Stimulated activated naive CD4-positive, alpha-beta T cell (primary cell): ENCODE data around the gene AGPAT2.

Experiments used
- DNase-seq, 6 experiments: peaks; one replicate each; lab custom pipeline; 2025; lab: John Stamatoyannopoulos, UW

The AGPAT2 gene

DNA sequence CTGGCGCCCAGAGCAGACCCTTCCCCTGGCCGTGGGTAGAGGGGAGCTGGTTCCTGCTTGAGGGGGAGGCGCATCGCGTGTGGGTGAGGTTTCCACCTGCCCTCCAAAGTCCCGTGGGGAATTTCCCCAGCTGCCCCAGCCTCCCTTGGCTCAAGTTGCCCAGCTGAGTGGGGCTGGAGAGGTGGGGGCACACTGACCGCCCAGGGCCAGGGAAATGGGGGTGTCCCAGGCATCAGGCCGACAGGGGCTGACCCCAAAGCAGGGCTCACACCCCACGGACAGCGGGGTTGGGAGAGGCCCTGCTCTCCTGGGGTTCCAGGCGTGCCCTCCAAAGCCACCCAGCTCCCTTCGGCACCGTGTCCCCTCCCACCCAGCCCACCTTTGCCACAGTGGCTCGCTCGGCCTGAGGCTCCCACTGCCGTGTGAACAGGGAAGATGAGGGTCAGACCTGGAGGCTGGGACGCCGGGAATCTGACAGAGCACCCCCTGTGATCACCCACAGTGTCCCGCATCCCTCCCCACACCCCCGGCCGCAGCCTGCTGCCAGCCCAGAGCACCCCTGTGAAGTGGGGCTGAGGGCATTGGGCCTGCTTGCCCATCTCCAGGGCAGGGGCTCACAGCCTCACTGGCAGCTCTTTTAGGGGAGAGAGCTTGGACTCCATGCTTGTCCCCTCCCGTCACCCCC is 25.5 kb downstream of the AGPAT2 start:
- DNase-seq: no peak

DNA sequence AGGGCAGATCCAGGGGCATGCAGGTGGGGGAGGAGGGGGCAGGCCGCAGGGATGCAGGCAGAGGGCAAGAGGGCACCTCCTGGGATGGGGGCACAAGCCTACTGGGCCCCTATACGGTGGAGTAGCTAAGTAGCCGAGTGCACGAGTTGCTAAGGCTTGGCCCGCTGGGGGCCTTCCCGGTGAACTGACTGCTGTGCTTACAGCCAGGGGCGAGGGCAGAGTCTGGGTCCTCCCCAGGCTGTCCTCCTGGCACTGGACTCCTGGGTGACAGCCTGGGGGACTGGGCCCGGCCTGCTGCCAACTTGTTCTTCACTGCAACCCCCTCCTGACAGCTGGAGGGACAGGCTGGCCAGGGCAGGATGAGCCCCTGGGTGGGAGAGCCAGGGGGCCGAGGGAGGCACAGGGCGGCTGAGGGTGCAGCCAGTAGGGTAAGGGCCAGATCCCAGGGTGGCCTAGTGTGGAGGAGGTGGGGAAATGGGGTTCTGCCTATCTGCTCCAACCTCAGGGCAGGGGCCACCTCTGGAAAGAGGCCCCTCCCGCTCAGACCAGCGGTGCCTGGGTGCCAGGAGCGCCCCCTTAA is 26.2 kb downstream of the AGPAT2 start:
- no peak for DNase-seq

DNA sequence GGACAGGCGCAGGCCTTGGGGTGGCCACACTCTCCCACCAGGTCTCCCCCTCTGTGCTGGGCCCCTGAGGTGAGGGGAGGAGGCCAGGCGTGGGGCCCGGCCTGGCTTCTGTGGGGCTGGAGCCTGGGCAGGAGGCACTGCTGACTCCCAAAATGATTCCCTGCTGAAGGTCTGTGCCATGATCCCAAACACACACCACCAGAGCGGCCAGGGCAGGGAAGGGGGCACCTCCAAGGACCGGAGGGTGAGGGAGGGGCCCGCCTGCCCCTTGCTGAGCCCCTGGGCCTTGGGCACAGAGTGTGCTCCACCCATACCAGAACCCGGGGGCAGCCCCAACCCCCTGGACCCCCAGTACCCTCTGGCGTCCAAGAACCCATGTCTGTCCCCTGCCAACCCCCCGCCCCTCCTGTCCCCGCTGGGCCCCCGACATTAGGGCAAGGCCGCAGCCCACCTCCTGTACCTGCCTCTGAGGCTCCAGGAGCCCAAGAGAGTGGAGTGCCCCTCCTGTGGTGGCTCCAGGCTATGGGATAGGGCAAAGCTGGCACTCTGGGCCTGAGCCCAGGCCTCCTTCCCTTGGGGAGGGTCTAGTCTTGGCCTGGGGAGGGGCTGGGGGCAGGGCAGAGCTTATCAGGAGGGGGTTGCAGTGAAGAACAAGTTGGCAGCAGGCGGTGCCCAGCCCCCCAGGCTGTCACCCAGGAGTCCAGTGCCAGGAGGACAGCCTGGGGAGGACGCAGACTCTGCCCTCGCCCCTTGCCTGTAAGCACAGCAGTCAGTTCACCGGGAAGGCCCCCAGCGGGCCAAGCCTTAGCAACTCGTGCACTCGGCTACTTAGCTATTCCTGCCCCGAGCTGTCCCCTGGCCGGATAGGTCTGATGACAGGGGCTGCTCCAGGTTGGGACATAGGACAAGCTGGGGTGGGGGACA is 27.1 kb downstream of the AGPAT2 start:
- no peak for DNase-seq

- peak in 1 of 6 experiments; percentile 17 for DNase-seq
These were observed 28.3 kb downstream of the AGPAT2 start for GRCh38 chr9:136658849-136659535.

DNA sequence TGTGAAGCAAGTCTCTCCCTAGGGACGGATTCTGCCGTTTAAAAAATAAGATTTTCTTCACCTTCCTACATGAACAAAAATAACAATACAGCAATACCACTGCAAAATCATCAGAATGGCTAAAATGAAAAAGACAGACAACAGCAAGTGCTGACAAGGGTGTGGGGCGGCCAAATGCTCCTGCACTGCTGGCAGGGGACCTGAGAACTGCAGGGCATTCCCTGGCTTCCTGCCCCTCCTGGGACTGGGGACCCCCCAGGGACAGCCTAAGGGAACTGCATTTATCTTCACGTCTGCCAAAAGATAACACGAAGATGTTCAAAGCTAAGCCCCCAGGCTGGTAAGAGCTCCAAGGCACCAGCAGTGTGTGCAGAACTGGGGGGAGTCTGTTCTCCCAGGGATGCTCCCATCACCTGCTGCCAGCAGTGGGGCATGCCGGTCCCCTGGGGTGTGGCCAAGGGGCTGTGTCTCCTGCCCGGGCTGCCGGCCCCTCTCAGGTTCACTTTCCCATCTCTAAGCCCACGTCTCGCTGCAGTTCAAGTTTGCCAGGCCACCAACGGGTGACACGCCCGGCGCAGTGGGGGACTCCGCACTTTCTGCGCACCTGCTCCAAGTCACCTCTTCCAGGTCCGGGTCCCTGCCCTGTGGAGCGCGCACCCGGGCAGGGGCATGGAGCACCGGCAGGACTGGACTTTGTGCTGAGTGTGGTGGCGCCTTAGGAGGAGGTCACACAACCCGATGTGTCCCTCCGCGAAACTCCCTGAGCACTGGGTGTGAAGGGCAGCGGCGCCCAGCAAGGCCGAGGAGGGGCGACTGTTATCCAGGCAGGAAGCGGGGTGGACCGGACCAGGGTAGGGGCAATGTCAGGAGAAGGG is 29.0 kb downstream of the AGPAT2 start:
- DNase-seq: no peak

- DNase-seq: no peak
These were observed 30.3 kb downstream of the AGPAT2 start for GRCh38 chr9:136656795-136657611.

DNA sequence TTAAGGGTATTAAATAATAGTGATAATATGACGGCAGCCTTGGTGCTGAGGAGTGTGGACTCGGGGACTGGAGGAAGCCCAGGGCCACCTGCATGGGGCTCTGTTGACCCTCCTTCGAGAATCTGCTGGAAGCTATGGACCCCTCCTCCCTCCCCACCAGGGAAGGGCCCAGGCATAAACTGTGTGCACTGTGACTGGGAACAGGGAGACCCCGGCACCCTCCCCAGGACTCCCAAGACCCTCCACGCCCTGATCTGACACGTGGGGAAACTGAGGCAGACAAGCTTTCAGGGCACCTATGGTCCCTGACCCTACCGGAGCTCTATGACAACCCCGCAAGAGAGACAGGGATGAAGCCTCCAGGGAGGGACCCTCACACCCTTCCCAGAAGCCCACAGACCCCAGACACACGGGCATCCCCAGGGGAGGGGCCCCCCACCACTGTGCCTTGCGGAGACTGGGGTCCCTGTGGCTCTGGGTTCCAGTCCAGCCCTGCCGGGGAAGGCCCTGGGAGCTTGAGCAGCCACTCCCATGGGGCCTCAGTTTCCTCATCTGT is 31.0 kb downstream of the AGPAT2 start:
- DNase-seq: no peak

GRCh38 chr9:136655536-136656182 is 31.6 kb downstream of the AGPAT2 start:
- DNase-seq: no peak

DNA sequence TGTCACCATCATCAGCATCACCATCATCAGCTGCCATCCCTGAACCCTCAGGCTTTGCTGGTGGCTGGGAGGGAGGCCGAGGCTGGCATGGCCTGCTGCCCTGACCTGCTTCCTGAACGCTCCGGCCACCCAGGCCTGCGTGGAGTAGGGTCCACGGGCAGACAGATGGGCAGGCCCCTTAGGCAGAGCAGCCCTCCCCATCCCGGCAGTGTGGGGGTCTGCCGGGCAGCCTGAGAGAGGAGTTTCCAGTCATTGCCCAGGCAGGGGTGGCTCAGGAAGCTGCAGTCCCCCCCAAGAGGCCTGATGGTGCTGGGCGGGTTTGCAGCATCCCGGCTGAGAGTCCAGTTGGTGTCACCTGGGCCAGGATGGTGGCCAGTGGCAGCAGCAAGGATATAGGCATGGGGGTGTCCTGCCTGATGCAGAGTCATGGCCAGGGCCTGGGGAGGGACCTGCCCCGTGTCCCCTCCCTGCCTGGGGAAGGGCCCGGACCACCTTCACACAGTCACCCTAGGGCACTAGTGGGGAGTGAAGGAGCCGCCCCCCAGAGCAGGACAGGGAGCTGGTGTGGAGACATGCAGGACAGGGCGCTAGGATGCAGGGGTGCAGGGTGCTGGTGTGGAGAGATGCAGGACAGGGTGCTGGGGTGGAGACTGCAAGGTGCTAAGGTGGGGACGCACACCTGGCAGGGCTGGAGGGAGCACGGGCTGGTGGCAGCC is 32.3 kb downstream of the AGPAT2 start:
- DNase-seq: no peak

DNA sequence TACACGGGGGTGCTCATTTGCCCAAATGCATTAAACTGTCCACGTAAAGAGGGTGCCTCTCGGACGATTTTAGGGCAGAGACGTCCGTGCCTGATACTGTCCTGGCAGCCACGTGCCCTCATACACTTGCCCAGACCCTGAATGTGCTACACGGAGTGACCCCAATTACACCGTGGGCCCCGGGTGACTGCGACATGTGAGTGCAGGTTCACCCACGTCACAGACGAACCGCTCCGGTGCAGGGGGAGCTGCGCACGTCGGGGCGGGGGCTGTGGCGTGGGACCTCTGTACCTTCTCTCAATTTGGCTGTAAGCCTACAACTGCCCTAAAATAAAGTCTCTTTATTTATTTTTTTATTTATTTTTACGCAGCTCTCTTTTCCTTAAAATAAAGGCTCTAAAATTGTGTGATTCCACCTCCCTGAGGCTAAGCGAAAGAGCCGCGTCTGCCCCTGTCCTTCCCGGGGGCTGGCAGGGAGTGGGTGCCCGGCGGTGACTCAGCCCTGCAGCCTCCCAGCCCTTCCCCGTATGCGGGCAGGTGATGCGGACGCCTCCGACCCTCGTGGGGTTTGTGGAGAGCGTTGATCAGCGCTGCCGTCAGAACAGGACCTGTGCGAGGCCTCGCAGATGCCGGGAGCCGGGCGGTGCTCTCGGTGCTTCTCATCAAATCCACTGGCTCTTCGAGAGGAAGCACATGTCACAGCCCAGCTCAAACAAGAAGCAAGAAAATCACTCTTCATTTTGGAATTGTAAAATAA is 33.8 kb downstream of the AGPAT2 start:
- DNase-seq: no peak

GRCh38 chr9:136651860-136652259 is 35.4 kb downstream of the AGPAT2 start:
- no peak for DNase-seq

- no peak for DNase-seq
These were observed 36.6 kb downstream of the AGPAT2 start for GRCh38 chr9:136650648-136651047.

DNA sequence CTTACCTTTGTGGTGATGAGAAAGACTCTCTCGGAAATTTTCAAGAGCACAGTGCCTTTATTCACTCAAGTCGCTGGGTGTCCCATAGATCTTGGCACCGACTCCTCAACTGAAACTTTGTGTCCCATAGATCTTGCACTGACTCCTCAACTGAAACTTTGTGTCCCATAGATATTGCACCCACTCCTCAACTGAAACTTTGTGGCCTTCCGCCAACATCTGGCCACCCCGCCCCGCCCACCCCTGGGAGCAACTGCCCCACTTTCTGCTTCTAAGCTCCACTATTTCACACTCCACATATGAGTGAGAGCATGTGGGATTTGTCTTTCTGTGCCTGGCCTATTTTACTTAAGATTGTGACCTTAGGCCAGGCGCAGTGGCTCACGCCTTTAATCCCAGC is 37.2 kb downstream of the AGPAT2 start:
- no peak for DNase-seq

GRCh38 chr9:136648751-136649150 is 38.5 kb downstream of the AGPAT2 start:
- no peak for DNase-seq

DNA sequence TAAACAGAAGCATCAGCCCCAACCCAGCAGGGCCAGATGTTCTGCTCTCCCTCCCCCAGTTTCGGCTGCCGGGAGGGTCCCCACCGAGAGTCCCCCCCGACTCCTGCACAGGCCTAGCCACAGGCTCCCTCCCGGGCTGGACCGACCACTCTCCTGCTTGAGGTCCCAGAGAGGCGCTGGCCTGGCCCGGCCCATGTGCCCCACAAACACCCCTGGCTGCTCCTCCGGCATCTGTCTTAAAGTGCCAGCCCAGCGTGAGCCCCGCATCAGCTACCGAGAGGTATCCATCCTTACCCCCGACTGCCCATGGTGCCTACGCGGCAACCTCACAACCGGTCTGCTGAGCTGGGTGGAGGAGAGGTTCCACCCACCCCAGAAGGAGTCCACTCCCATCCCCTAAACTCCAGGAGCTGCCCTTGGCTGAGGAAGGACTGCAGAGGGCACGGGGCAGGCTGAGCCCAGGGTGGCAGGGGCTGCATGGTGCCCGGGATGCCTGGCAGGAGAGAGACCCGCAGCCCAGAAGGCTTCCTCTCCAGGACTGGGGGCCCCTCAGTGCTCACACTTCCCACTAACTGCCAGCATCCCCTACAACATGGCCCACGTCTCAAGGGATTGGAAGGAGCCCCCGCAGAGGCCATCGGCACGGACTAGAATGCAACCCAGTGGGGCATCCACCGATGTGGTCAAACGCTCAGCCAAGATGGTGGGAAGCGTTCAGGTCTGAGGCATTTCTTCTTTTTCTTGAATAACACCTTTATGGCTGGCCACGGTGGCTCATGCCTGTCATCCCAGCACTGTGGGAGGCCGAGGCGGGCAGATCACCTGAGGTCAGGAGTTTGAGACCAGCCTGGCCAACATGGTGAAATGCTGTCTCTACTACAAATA is 40.2 kb downstream of the AGPAT2 start:
- no peak for DNase-seq

- no peak for DNase-seq
These were observed 41.1 kb downstream of the AGPAT2 start for GRCh38 chr9:136645903-136646754.
